A673 (cell line): ENCODE data around the gene TSSC4. TPM values are rescaled to one million over a fixed set of nuclear protein-coding genes. Genes with fewer than 3 reads are reported as not detected.
A peak's percentile ranks its signal among the peaks of the same experiment; 100 is the strongest.

Experiments
- BruUV-seq: library from RNA; stranded (reverse); fragments of 400-500 nt; replicated peaks from 2 replicates; lab custom pipeline; 2021; lab: Mats Ljungman, UMichigan
- CTCF ChIA-PET: fragments of 300-600 bp; sonication (Branson Sonifier 250); formaldehyde crosslinking; loops from one replicate; lab custom pipeline; 2022; ENCODE audit warnings: antibody characterized with exemption; lab: Charles Lee
- POLR2A ChIA-PET: fragments of 300-600 bp; sonication (Branson Sonifier 250); formaldehyde crosslinking; loops from one replicate; lab custom pipeline; 2022; ENCODE audit warnings: antibody characterized with exemption; ENCODE audit not compliant: low non-redundant PET; lab: Charles Lee
- DNase-seq: peaks from one replicate; pipeline ENCODE4 v3.0.0-alpha.2; 2015; ENCODE audit warnings: low spot score
- H3K27ac ChIP-seq: fragments of 200-600 bp; sonication (generic); 2 replicates; pipeline ENCODE4 v1.5.1; 2016; ENCODE audit warnings: mixed run types, low read depth, mild to moderate bottlenecking, mixed read lengths, antibody characterized with exemption, low read length; ENCODE audit not compliant: poor library complexity, severe bottlenecking
- H3K27me3 ChIP-seq: fragments of 200-600 bp; sonication (generic); replicated peaks from 2 replicates; pipeline ENCODE4 v1.6.1; 2017; ENCODE audit warnings: mixed run types, low read depth, mild to moderate bottlenecking, mixed read lengths, antibody characterized with exemption, low read length; ENCODE audit not compliant: insufficient read depth, poor library complexity
- H3K36me3 ChIP-seq: fragments of 200-600 bp; sonication (generic); 2 replicates; pipeline ENCODE4 v1.6.1; 2016; ENCODE audit warnings: mixed run types, mild to moderate bottlenecking, mixed read lengths, antibody characterized with exemption, low read length; ENCODE audit not compliant: insufficient read depth, poor library complexity, severe bottlenecking
- H3K4me1 ChIP-seq: fragments of 200-600 bp; sonication (generic); 2 replicates; pipeline ENCODE4 v1.6.1; 2017; ENCODE audit warnings: mixed run types, mild to moderate bottlenecking, mixed read lengths, antibody characterized with exemption, low read length; ENCODE audit not compliant: insufficient read depth, poor library complexity, severe bottlenecking
- H3K4me3 ChIP-seq: fragments of 200-600 bp; sonication (generic); 2 replicates; pipeline ENCODE4 v1.5.1; 2016; ENCODE audit warnings: low read depth, mixed run types, mild to moderate bottlenecking, mixed read lengths, low read length; ENCODE audit not compliant: poor library complexity, severe bottlenecking
- H3K9me3 ChIP-seq: fragments of 200-600 bp; sonication (generic); 2 replicates; pipeline ENCODE4 v1.6.1; 2016; ENCODE audit warnings: mixed run types, low read depth, mild to moderate bottlenecking, mixed read lengths, antibody characterized with exemption, low read length; ENCODE audit not compliant: poor library complexity, severe bottlenecking
- EZH2 ChIP-seq: fragments of 200-600 bp; sonication (generic); IDR thresholded peaks from 2 replicates; pipeline ENCODE4 v1.6.1; 2017; ENCODE audit warnings: borderline replicate concordance, low read depth, mild to moderate bottlenecking, mixed read lengths, antibody characterized with exemption, low read length; ENCODE audit not compliant: poor library complexity, severe bottlenecking
- intact Hi-C: fragments of 100-400 bp; cut with micrococcal nuclease; formaldehyde crosslinking; loops from one replicate; pipeline ENCODE4 v1.10.0; 2022; ENCODE audit not compliant: unreplicated experiment
- total RNA-seq: library from RNA; stranded (reverse); gene quantifications from 2 replicates; pipeline ENCODE4 v1.2.3, GENCODE V29; 2021
- TF ChIP-seq, protein P1 (sequence below): fragments of 300-800, 200-600 bp; sonication (generic); conservative IDR thresholded peaks from 2 replicates; pipeline ENCODE4 v1.5.1; 2017; ENCODE audit warnings: low read depth, mild to moderate bottlenecking, antibody characterized with exemption, low read length, moderate library complexity, mixed read lengths

TSSC4 gene
- total RNA-seq, 1 experiment from 2014 or later, result 46.8 TPM

DNA sequence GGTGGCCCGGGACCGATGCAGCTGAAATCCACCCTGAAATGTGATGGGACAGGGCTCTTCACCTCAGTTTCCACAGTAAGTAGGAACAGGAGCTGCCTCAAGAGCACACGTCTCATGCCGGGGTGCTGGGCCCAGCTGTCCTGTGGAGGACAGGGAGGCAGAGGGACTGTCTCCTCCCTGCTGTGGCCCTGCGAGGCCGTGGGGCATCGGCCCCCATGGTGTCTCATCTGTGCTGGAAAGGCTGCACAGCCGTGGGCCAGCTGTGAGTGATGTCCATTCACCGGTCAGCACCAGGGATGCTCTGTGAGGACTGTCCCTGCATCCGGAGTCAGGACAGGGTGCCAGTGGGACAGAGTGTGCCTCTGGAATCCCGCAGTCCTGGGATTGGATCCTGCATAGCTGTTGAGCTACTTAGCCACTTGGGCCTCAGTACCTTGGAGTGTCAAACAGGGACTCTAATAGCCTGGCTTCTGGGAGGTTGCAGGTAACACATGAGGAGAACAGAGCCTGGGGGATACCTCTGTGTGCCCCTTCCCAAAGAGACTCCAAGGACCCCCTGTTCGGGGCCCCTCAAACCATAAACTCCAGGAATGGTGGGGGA lies 27.3 kb downstream of the TSSC4 start:
- TF ChIP-seq EZH2, result no peak
- TF ChIP-seq, protein P1, sequence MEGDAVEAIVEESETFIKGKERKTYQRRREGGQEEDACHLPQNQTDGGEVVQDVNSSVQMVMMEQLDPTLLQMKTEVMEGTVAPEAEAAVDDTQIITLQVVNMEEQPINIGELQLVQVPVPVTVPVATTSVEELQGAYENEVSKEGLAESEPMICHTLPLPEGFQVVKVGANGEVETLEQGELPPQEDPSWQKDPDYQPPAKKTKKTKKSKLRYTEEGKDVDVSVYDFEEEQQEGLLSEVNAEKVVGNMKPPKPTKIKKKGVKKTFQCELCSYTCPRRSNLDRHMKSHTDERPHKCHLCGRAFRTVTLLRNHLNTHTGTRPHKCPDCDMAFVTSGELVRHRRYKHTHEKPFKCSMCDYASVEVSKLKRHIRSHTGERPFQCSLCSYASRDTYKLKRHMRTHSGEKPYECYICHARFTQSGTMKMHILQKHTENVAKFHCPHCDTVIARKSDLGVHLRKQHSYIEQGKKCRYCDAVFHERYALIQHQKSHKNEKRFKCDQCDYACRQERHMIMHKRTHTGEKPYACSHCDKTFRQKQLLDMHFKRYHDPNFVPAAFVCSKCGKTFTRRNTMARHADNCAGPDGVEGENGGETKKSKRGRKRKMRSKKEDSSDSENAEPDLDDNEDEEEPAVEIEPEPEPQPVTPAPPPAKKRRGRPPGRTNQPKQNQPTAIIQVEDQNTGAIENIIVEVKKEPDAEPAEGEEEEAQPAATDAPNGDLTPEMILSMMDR, result no peak
- intact Hi-C loops, result loop anchor here (1.0 to 5.0 kb wide), 2 partner anchors 103 to 464 kb away; no protein-coding TSS in a partner anchor
- no TSS peak for BruUV-seq
- Histone ChIP-seq H3K27ac (no peak overlapping the region), H3K27me3 (no peaks in the 10 kb centered on the region), H3K4me3 (no peak overlapping the region), H3K36me3 (no peaks in the 10 kb centered on the region), H3K9me3 (no peaks in the 10 kb centered on the region), H3K4me1 (no peaks in the 10 kb centered on the region)
- DNase-seq, result no peak
- ChIA-PET CTCF (interaction anchor here (0.6 to 1.0 kb wide), 2 partner anchors 103 to 104 kb away, joined by 3 read pairs; no protein-coding TSS in a partner anchor), POLR2A (no interaction called here)

DNA sequence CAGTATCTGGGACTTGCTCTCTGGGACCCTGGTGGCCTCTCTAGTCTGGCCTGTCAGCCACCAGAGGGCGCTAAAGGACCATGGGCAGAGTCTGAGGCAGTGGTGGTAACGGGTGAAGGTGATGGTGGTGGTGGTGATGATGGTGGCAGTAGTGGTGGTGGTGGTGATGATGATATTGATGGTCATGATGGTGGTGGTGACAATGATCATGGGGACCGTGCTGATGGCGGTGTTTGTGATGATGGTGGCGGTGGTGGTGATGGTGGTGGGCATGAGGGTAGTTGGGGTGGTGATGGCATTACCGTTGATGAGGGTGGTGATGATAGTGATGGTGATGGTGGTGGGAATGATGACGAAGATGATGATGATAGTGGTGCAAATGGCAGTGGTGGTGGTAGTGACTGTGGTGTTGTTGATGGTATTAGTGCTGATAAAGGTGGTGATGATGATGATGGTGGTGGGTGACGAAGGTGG lies 27.8 kb downstream of the TSSC4 start:
- no peak for TF ChIP-seq EZH2
- TF ChIP-seq, protein P1, result peak; percentile 71
- intact Hi-C loops, result loop anchor here (1.0 to 5.0 kb wide), 2 partner anchors 103 to 464 kb away; no protein-coding TSS in a partner anchor
- CTCF ChIA-PET, result interaction anchor here (1.0 kb wide), 1 partner anchor 102 kb away, joined by 3 read pairs; no protein-coding TSS in a partner anchor

DNA sequence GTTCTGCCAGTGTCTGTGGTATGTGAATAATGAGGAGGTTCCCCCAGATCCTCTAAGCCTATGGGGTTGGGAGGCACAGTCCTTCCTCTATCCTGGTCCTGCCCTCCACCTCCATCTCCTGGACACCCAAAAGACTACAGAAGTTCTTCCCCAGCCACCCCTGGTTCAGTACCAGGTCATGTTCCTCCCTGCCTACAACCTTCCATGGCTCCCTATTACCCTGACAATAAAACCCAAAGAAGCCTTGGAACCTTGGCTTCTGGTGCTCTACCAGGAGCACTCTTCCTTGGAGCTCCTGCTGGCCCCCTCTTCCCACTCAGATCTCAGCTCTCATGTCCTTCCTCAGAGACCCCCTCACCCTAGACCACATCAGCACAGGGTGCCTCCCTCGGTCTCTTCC lies 30.8 kb downstream of the TSSC4 start:
- TF ChIP-seq, protein P1, result no peak
- TF ChIP-seq EZH2, result no peak
- DNase-seq, result no peak
- Histone ChIP-seq H3K36me3 (no peaks in the 10 kb centered on the region), H3K9me3 (no peaks in the 10 kb centered on the region), H3K27me3 (no peaks in the 10 kb centered on the region), H3K4me3 (no peak overlapping the region), H3K4me1 (no peaks in the 10 kb centered on the region), H3K27ac (no peak overlapping the region)
- intact Hi-C loops, result no loop called here
- ChIA-PET POLR2A (no interaction called here), CTCF (no interaction called here)
- no TSS peak for BruUV-seq

More for the DNA sequence above, 27.8 kb downstream of the TSSC4 start:
- Histone ChIP-seq H3K4me1 (no peaks in the 10 kb centered on the region), H3K27ac (no peak overlapping the region), H3K4me3 (no peak overlapping the region), H3K36me3 (no peaks in the 10 kb centered on the region), H3K9me3 (no peaks in the 10 kb centered on the region), H3K27me3 (no peaks in the 10 kb centered on the region)
- BruUV-seq, result no TSS peak
- peak; percentile 34 for DNase-seq
- POLR2A ChIA-PET, result no interaction called here
